A549 (cell line): ENCODE measurements around the gene MPST.
"Not testable (repeated sequence)": the region's sequence is repeated elsewhere in the genome, so short reads cannot be mapped to it uniquely, and the experiment has no call there.

Experiments
- CEBPB ChIP-seq, 2 experiments: fragments of >200 bp in 1 of 2; sonication (Bioruptor Twin) in 1 of 2; formaldehyde crosslinking in 1 of 2; IDR thresholded peaks; 2 replicates each; pipeline ENCODE4 v1.6.1; 2012 to 2016
- CHD2 ChIP-seq: fragments of 150-350 bp; IDR thresholded peaks from 2 replicates; pipeline ENCODE4 v1.6.1; 2014; ENCODE audit warnings: low read length; ENCODE audit not compliant: partially characterized antibody
- CTCF ChIP-seq: fragments of >200 bp; sonication (Bioruptor Twin); formaldehyde crosslinking; IDR thresholded peaks from 3 replicates; pipeline ENCODE4 v1.5.1; 2016
- EP300 ChIP-seq, 2 experiments: fragments of >200 bp; sonication (Bioruptor Twin); formaldehyde crosslinking; IDR thresholded peaks; 2 replicates in 1 of 2; 3 replicates in 1 of 2; pipeline ENCODE4 v1.6.1; 2016 to 2017
- JUNB ChIP-seq: fragments of >200 bp; sonication (Bioruptor Twin); formaldehyde crosslinking; IDR thresholded peaks from 2 replicates; pipeline ENCODE4 v1.6.1; 2016
- MAFK ChIP-seq: fragments of 450-650 bp; IDR thresholded peaks from 2 replicates; pipeline ENCODE4 v1.6.1; 2014; ENCODE audit not compliant: partially characterized antibody
- MAX ChIP-seq: IDR thresholded peaks from 2 replicates; pipeline ENCODE4 v1.6.1; 2012
- MAZ ChIP-seq: fragments of 150-350 bp; IDR thresholded peaks from 2 replicates; pipeline ENCODE4 v1.6.1; 2014; ENCODE audit warnings: antibody characterized with exemption, low read depth, low read length, borderline replicate concordance
- MYC ChIP-seq: IDR thresholded peaks from 2 replicates; pipeline ENCODE4 v1.6.1; 2012; ENCODE audit warnings: mild to moderate bottlenecking, inconsistent platforms, low read length, improper control_type of control experiment, borderline replicate concordance
- ZC3H11A ChIP-seq: fragments of 450-650 bp; IDR thresholded peaks from 2 replicates; pipeline ENCODE4 v1.6.1; 2014; ENCODE audit warnings: antibody characterized with exemption, mild to moderate bottlenecking

GRCh38 chr22:37071850-37072592 is 52.5 kb downstream of the MPST start:
- not testable (repeated sequence) for TF ChIP-seq CTCF; CEBPB (IDR thresholded peaks at IDR 0.05); MAX; EP300 (IDR thresholded peaks at IDR 0.05); MYC; MAZ; CHD2; JUNB; MAFK; ZC3H11A
